ENCODE data around the gene ARID5B. TPM values are rescaled to one million over a fixed set of nuclear protein-coding genes. Genes with fewer than 3 reads are reported as not detected.

ARID5B gene
- total RNA-seq, 1 experiment from 2014 or later: 15.7 TPM

DNA sequence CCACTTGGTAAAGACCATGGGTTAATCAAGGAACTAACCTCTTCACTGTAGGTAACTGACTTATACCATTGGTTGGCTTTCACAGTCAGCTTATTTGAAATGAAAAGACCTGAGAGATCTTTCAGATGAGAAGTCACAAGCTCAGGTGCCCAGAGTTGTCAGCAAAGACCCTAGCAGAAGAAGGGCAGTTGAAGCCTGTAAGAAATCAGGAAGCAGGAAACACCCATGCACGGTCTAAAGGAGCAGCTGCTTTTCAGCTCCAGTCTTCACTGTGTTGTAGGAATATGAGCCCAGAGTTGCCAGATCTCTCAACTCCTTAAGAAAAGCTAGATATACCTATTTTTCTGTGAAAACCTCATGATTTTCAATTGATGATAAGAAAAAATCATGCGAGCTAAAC, 130.0 kb downstream of the ARID5B start:
- no peak for DNase-seq (ENCODE audit: low read depth)

DNA sequence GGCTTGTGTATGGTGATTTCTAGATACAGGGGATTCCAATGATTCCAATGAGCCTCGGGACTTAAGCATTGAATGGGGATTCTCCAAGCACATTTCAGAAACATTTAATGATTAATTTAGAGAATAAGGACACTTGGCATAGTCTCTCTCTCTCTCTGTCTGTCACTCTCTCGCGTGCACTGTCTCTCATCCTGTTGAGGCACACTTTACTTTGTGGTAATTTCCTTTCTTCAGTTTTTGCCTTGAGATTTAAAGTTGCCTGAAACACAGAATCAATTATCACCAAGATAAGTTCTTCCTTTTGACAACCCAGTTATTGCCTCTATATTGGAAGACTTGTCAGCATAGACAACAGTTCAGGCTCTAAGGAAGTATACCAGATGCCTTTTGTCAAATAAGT, 131.6 kb downstream of the ARID5B start:
- DNase-seq (ENCODE audit: low read depth): no peak

DNA sequence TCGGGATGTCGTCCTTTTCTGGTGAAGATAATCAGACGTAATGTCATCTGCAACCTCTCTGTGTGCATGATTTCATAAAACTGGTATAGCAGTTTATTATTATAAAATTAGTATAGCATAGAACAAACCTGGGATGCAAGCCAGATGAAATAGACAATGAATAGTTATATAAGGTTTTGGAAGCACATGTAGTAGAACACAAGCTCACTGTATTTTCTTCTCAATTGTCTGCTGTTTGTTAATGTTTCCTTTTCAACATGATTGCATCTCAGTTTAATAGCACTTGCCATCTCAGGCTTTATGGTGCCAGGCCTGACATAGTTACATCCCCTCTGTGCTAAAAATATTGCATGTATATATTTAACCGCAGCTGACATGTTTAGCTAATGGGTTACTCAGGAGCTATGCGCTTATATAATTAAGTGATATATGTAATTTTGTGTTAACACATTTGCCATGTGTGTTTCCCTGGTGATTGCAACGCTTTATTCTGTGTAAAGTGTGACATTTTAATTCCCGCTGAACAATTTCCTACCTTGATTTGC, 132.7 kb downstream of the ARID5B start:
- no peak for DNase-seq (ENCODE audit: low read depth)

DNA sequence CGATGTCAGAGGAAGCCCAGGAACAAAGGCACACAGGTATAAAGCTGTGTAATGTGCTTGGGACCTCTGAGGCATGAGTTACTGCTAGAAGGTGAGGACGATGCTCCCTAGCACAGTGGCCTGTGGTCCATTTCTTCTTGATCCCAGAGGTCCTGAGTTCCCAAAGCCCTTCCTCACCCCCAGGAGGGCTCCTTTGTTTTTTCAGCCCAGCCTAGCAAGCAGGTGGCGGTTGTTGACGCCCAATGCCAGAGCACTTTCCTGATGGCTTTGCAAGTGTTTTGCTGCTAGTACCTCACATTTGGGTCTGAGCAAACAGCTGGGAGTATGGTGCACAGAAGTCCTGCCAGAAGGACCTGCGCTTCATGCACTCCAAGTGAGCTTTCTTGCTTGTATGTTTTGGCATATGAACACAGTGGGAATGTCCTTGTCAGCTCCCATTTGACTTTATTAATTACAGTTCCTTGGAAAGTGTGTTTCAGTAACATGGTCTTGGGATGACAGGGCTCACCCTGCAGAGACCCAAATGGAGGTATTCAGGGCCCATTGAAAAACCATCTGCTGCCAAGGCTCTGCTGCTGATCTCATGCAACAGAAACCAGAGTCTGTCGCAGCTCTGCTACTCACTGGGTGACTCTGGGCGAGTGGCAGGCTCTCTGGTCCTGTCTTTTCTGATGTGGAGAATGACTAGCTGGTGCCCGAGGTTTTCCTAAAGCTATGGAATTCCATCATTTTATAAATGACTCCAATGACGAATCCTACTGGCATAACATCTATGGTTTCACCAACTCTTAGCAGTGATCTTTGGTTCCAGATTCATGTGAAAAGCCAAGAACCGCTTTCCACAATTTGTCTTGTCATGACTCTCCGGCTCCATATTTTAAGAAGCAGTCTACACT, 134.9 kb downstream of the ARID5B start:
- DNase-seq (ENCODE audit: low read depth): peak; percentile 59

DNA sequence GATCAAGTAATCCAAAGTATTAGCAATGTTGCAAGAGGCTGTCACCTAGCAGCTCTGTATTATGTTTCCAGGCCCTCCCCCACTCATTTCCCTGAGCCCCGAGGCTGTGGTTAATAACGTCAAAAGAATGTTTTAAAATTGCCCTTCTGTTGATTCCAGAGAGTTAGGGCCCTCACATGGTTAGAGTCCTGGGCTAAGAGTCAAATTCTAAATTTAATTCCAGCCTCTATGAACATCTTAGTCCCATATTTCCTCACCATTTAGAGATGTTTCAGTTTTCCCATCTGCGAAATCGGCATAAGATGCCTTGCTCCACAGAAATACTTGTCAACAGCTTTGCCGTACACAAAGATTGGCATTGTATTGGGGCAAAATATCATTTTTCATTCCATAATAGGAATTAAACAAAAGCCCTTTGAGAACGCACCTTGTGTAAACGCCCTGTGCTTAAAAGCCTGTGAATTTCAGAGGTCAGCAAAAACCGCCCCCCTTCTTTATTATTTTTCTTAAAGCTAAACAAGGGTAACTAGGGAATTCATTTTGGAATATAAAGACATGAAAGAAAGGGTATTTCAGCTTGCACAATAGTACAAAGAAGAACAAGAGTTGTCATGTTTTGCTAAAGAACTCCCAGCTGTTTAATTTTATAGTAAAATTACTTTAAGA, 135.8 kb downstream of the ARID5B start:
- peak; percentile 82 for DNase-seq (ENCODE audit: low read depth)

DNA sequence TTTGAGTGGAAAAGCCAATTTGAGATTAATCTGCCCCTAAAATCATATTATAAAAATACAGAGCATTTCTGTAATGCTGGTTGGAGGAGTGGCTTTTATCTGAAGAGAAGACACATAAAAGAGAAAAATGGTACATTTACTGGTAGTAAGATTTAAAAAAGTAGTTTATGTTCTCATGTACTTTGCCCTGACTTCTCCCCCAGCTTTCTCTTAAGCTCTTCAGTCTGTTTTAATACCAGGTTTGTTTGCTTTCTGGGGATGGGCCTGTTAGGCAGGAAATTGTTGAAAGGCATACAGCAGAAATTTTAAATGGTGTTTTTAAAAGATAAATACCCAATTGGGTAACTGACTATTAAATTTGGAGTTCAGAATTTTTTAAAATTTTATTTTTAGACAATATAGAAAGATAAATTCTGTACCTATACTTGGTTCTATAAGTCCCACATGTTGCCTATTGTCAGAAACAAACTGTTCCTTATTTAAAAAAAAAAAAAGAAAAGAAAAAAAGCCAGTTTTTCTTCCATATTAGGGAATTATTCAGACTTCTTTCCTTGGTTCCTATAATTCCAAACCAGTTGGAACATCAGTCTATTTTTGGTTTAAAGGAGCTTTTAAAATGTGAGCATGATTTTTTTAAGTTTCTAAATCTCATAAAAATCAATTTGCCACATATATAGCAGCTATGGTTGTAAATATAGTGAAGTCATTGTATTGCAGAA, 136.6 kb downstream of the ARID5B start:
- no peak for DNase-seq (ENCODE audit: low read depth)

DNA sequence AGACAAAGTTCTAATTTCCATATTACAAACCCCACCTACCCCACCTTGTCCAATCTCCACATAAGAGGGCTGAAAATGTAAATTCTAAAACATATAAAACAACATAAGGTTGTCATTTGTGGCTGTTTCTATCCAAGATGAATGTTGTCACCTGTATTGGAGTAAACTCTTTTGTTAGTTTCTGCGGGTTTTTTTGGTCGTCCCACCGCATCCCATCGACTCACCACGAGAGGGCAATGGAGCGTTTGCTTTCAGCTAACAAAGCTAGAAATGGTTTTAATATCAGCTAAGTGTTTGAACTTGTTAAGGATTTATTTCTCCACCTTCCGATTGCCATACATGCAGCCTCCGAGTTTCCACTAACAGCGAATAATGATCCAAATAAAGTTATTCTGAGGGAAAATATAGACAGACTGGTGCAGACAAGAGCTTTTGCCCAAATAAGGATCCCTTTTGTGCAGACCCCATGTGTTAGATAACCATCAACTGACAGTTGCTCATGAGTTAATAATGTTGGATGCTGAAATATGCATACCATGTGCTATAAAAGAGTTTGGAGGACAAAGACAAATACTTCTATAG, 137.2 kb downstream of the ARID5B start:
- peak; percentile 66 for DNase-seq (ENCODE audit: low read depth)

DNA sequence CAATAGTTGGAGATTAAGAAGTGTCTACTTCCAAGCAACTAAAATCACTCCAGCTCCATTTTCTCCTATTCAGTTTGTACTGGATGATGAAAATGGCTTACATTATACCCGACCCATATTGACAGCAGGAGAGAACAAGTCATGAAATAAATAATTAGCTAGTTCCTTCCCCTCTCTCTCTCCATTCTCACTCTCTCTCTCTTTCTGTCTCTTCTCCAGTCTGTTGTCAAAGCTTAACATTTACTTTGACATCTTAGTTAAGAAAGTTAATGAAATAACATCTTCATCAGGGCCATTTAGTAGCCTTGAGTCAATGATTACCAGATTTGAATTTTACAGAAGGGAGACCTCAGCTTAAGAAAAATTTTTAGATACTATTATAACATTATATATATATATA, 138.5 kb downstream of the ARID5B start:
- no peak for DNase-seq (ENCODE audit: low read depth)

DNA sequence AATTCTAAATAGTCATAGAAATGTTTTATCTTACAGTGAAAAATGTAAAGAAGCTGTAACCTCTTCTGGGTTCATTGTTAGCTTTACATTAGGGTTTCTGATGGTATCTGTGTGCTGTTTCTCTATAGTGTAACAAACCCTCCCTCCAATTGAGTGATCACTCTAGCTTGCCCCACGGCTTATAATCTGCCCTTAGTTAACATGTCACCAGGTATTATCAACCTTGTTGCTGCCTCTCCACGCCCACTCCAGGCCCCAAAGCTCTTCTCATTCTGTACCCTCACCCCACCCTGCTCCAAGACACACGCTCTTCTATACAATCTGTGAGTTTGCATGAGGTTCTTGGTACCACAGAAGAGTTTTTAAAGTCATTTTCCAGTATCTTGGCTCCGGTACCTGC, 139.4 kb downstream of the ARID5B start:
- DNase-seq (ENCODE audit: low read depth): no peak

DNA sequence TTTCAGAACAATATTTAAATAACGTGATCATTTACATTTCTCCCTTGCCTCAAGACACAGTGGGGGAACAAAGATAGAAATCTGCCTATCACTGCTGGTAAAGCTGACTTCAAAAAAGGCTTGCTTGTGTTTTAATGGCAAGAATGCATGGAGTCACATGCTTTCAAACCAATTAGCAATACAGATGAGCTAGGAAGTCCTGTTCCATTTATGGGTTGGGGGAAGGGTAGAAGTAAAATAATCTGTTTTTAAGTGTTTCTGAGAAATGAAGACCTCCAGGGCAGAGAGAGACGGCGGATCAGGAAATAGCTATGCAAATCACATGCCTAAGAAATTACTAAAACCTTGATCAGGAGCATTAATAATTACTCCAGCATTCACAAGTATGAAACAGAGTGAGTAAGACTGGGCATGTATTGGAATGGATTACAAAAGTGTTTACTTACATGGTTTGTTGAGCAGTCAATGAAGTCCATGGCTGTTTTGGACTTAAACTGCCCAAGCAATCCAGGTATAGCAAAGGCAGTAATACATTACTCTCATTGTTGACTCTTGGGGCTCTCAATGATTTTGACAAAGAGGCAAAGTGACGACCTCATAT, 142.0 kb downstream of the ARID5B start:
- peak; percentile 65 for DNase-seq (ENCODE audit: low read depth)

DNA sequence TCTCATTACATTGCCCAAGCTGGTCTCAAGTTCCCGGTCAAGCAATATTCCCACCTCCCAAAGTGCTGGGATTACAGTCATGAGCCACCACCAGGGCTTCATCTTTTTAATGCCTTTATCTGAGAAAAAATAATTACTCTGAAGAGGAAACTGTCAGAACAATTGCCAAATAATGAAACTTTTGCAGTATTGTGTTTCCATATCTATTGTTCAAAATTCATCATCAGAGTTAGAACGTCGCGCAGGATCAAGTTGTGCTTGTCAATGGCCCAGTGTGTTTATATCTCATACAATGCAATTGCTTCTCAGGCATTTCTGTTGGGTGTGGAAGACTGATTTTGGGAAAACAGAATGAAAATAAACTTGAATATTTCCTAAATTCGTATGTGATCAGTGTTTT, 143.1 kb downstream of the ARID5B start:
- no peak for DNase-seq (ENCODE audit: low read depth)

DNA sequence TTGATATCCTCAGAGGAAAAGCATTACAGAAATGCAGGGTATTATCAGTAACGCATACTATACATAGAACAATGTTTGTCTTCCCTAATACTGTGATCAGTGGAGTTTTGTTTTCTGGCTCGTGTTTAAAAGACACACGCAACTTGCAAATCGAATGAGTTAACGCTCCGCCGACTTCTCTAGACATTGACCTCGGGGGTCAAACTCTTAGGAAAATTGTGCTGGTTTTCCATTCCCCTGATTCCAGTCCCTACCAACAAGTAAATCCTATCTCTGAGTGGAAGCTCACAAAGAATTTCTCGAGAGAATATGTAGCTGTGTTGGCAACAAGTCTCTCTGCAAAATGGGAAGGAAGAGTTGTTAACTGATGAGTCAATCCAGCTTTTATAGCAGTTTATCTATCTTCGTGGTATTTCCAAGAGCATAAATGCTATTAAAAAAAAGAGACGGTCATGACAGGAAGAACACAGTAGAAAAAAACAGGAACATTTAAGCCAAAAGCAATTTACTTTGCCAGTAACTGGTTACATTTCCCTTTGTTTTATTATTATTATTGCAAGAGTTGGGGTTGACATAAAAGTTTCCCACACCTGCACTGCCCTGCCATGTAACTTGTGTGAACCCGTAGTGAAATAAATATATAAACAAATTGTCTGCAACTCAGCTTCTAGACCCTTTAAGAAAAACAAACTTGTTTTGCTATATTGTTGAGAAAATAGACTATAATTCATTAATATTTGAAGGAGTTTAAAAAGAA, 144.4 kb downstream of the ARID5B start:
- DNase-seq (ENCODE audit: low read depth): peak; percentile 91

DNA sequence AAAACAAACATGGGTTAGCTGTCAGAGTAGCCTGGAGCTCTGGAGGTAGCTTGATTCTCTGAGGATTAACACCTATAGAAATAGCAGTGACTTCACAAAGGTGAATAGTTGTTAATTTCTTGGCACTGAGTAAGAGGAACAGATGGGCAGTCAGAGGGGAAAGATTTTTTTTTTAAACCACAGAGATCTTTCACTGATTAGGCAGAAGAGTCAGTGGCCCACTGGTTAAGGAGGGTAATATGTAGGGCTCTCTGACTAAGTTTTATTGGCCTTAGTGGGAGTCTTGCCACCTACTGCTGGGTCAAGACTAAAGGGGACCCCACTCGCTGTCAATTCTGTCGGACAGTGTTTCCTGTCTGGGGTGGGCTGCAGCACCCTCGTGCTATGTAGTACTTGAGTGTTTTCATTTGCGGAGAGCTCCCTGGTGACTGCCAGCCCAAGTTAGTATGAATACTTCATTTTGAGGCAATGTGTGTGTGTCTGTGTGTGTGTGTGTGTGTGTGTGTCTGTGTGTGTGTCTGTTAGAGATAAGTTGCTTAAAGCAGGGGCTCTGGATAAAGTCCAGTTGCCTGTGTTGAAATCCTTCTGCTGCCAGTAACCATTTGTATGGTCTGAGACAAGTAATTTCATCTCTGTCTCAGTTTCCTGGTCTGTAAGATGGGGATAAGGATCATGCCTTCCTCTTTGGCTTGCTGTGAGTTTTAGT, 145.2 kb downstream of the ARID5B start:
- DNase-seq (ENCODE audit: low read depth): peak; percentile 83

DNA sequence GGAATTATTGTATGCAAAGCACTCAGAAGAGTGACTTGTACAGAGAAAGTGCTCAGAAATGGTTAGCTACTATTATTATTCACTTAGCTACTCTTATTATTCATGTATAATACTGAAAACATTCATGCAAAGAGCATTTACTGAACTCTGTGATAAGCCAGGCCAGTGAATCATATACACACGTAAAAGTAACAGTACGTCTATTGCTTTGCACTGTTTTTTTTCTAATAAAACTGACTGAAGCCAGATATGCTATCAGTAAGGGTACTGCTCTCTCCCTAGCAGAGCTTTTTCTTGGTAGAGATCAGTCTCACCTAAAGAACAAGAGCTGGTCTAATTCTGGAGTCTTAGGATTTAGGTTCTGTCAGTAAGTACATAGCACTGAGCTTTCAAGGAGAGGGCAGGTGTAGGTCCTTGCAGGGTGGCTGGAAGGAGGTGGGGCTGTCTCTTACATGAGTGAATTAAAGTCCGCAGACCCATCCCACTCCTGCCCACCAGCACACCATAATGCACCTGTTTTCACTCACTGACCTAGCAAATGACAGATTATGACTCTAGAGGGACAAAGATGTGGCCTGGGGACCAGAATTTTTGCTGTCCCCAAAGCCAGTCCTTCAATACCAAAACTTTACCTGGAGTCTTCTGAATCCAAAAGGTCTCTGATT, 145.9 kb downstream of the ARID5B start:
- DNase-seq (ENCODE audit: low read depth): no peak

DNA sequence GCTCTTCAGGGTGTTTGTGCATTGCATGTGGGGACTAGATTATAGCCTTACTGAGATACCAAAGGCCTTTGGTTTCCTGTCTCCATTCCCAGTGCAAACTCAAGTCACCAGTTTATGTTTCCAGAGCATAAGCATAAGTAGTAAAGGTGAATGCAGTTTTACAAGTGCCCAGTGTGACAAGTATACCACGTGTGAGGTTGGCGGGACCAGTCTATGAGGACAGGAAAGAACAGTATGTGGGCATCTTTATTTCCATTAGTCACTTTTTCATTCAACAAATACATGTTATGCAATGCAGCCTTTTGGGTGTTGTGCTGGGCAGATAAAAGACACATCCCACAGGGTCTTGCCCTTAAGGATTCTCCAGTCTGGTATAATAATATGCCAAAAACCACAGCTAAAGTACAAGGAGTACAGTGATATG, 146.5 kb downstream of the ARID5B start:
- peak; percentile 43 for DNase-seq (ENCODE audit: low read depth)

DNA sequence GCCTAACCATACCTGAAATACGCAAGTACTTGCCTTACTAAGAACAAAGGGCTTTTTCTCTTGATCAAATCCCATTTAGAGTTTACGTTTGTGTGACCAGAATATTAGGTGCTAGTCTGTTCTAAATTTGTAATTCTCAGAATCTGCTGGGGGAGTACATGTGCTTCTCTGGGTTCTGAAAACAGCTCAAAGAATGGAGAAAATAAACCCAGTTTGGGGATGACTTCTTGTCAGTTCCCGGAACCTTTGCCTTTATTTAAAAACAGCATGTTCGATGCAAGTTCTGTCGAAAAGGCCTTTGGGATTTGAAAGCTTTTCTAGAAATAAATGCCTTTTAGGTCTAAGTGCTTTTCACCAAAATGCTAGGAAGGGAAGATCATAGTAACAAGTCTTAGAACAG, 147.0 kb downstream of the ARID5B start:
- DNase-seq (ENCODE audit: low read depth): no peak

DNA sequence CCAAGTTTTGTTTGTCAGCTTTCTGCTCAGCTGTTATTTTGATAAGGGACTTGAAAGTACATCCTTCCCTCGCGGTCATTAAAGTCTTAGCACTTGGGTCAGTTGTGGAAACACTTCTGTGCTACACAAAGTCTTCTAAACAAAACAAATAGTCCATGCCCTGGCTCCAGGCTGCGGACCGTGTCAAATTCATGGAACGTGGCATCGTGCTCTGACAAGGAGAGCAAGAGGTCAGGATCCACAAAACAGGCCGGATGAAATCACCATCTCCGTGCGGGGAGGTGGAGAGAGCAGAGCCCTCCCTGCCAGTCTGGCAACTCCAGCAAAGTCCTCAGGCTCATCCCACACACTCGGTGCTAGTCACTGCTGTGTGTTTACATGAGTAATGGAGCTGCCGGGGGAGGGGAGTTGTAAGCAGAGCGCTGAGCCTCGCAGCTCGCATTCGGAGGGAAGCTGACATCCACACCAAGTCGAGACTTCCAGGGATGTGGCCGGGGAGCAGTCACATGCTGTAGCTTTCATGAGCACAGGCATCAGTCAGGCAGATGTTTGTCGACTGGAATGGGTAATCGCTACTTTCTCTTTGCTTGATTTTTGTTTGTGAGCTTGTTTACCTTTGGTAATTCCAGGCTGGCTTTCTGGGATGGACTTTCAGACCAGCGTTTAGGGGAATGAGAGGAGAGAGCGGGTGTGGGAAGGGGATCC, 147.6 kb downstream of the ARID5B start:
- peak; percentile 98 for DNase-seq (ENCODE audit: low read depth)

DNA sequence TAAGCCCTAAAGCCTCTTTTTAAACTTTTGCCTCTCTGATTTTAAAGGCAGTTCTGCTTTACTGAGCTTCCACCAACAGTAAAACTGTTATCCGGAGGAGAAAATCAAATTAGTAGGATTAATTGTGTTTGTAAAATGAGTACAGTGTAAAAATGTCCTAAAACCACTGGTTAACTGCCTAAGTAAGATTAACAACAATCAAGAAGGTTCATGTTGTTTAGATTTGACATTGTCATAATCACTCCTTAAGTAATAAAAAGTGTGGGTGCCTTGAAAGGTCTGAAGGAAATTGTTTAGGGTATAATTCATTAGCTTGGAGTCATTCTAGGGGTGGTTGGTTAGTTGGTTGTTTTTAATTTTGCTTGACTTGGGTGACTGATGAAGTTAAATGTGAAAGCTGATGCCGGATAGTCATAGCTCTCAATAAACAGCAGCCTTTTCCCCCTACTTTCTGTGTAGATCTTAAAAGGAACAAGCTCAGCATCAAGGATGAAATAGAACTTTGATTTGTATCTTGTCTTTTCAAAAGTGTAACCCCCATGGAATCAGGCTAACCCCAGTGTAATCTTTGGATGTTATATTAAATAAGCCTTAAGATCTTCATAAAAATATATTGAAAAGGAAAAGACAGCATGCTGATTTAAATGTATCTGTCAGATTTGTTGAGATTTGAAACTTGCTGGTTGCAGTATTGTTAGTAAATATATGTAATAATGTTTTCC, 148.3 kb downstream of the ARID5B start:
- no peak for DNase-seq (ENCODE audit: low read depth)
